HepG2 (cell line): ENCODE data around the gene MIA2. TPM values are rescaled to one million over a fixed set of nuclear protein-coding genes. Genes with fewer than 3 reads are reported as not detected.
"Not testable (repeated sequence)": the region's sequence is repeated elsewhere in the genome, so short reads cannot be mapped to it uniquely, and the experiment has no call there.

ENCODE experiments used
- ATAC-seq: fragments of 200-7000 bp; cut with Tn5 transposase; 3 replicates; pipeline ENCODE4 v1.9.1; 2020; ENCODE audit warnings: mild to moderate bottlenecking, moderate library complexity
- BruUV-seq: library from RNA; stranded (reverse); fragments of 400-500 nt; replicated peaks from 2 replicates; lab custom pipeline; 2021; lab: Mats Ljungman, UMichigan
- CTCF ChIA-PET: fragments of 300-600 bp; formaldehyde crosslinking; extraction: SDS; loops from one replicate; lab custom pipeline; 2021; ENCODE audit warnings: low total read pairs, inconsistent platforms, low intra/inter-chr PET ratio; lab: Yijun Ruan, JAX
- POLR2A ChIA-PET: fragments of 350-600 bp; sonication (Branson Sonifier 250); formaldehyde crosslinking; loops from one replicate; lab custom pipeline; 2020; ENCODE audit warnings: antibody characterized with exemption, inconsistent platforms; lab: Yijun Ruan, JAX
- DNase-seq: peaks from one replicate; pipeline ENCODE4 v3.0.0-alpha.2; 2015; ENCODE audit warnings: low spot score
- FAIRE-seq: peaks from 3 replicates; lab custom pipeline; 2011; peaks lifted over from hg19 to GRCh38; lab: Jason Lieb, UNC
- H2AFZ ChIP-seq: one replicate; pipeline ENCODE4 v1.6.1; 2011; ENCODE audit warnings: low read length, inconsistent platforms
- H3K27ac ChIP-seq: fragments of 300-600 bp; 3 replicates; pipeline ENCODE4 v1.8.0; 2011; ENCODE audit warnings: mixed run types, mild to moderate bottlenecking, mixed read lengths, low read length, inconsistent platforms; ENCODE audit not compliant: insufficient read depth; ENCODE audit errors: extremely low read length
- H3K27me3 ChIP-seq, 2 experiments: fragments of 200-600 bp in 1 of 2; 2 replicates in 1 of 2; 3 replicates in 1 of 2; pipeline versions ENCODE4 v1.6.0 to v1.8.0; 2011; ENCODE audit warnings: low read length in 2 of 2, mild to moderate bottlenecking in 2 of 2, moderate library complexity in 2 of 2, inconsistent platforms in 1 of 2; ENCODE audit not compliant: insufficient read depth in 2 of 2, control insufficient read depth in 1 of 2
- H3K36me3 ChIP-seq, 2 experiments: fragments of 200-600 bp in 1 of 2; replicated peaks in 1 of 2; 2 replicates in 1 of 2; 3 replicates in 1 of 2; pipeline versions ENCODE4 v1.5.1 to v1.8.0; 2011; ENCODE audit warnings: low read length in 2 of 2, inconsistent platforms in 1 of 2; ENCODE audit not compliant: insufficient read depth in 2 of 2, control insufficient read depth in 1 of 2
- H3K4me1 ChIP-seq: 2 replicates; pipeline ENCODE4 v1.5.1; 2012; ENCODE audit warnings: low read length, inconsistent platforms; ENCODE audit not compliant: insufficient read depth
- H3K4me2 ChIP-seq: 2 replicates; pipeline ENCODE4 v1.6.0; 2011; ENCODE audit warnings: low read depth, low read length, inconsistent platforms
- H3K4me3 ChIP-seq, 3 experiments: fragments of 200-600 bp in 1 of 3; sonication (generic), shearing (Covaris generic) in 1 of 3; replicated peaks in 1 of 3; 2 replicates each; pipeline ENCODE4 v1.5.1; 2011 to 2016; ENCODE audit warnings: low read length in 3 of 3, inconsistent platforms in 2 of 3, low read depth in 2 of 3, mild to moderate bottlenecking in 2 of 3, control low read depth in 1 of 3, mixed read lengths in 1 of 3; ENCODE audit not compliant: insufficient read depth in 1 of 3
- H3K79me2 ChIP-seq: one replicate; pipeline ENCODE4 v1.6.1; 2011; ENCODE audit warnings: low read length, inconsistent platforms; ENCODE audit not compliant: insufficient read depth
- H3K9ac ChIP-seq: 2 replicates; pipeline ENCODE4 v1.6.0; 2011; ENCODE audit warnings: mild to moderate bottlenecking, low read depth, low read length, inconsistent platforms; ENCODE audit not compliant: insufficient read depth
- H3K9me3 ChIP-seq: 2 replicates; pipeline ENCODE4 v1.5.1; 2012; ENCODE audit warnings: mild to moderate bottlenecking, low read length
- H4K20me1 ChIP-seq: 2 replicates; pipeline ENCODE4 v1.6.0; 2011; ENCODE audit warnings: inconsistent platforms, mild to moderate bottlenecking, low read length, moderate library complexity; ENCODE audit not compliant: insufficient read depth
- GZF1 ChIP-seq: sonication (generic); formaldehyde crosslinking; IDR thresholded peaks from 2 replicates; pipeline ENCODE4 v1.5.1; 2020; ENCODE audit warnings: mild to moderate bottlenecking, missing genetic modification reagents
- ZNF512B ChIP-seq: sonication (generic); formaldehyde crosslinking; IDR thresholded peaks from 2 replicates; pipeline ENCODE4 v1.5.1; 2020; ENCODE audit warnings: missing genetic modification reagents, mild to moderate bottlenecking, borderline replicate concordance
- WGBS: methylation state at CpG from one replicate; pipeline ENCODE4 v1.1.6; 2017; ENCODE audit warnings: low lambda C conversion rate; 5-methylcytosine and 5-hydroxymethylcytosine counted together
- in situ Hi-C: cut with HindIII; loops from 2 replicates; pipeline ENCODE4 v1.10.0; 2017; ENCODE audit warnings: low pct_unique_long_range_greater_than_20kb; ENCODE audit not compliant: extremely low pct_ligation_motif_present
- intact Hi-C: fragments of 100-400 bp; cut with micrococcal nuclease; formaldehyde crosslinking; loops from one replicate; pipeline ENCODE4 v1.10.0; 2022; ENCODE audit not compliant: unreplicated experiment
- polyA plus RNA-seq, 8 experiments: library from polyadenylated mRNA; depleted of rRNA in 3 of 8; stranded (reverse) in 7 of 8; unstranded in 1 of 8; fragments of >200 nt; fragmentation: Illumina TruSeq in 4 of 8; extraction: Trizol in 4 of 8; gene quantifications; 2 replicates each; pipeline versions ENCODE4 v1.2.1 to v1.2.3, GENCODE V29; 2011 to 2016; ENCODE audit warnings: low read depth in 4 of 8, missing spikeins in 1 of 8, mixed read lengths in 1 of 8; ENCODE audit not compliant: insufficient read depth in 1 of 8
- total RNA-seq, 5 experiments: library from RNA; depleted of rRNA; stranded (reverse); fragments of >200 nt; fragmentation: Illumina TruSeq; extraction: Trizol; gene quantifications; 2 replicates each; pipeline ENCODE4 v1.2.3, GENCODE V29; 2016; ENCODE audit warnings: low read depth in 1 of 5
- TF ChIP-seq, protein P1 (sequence below): sonication (generic); formaldehyde crosslinking; IDR thresholded peaks from 2 replicates; pipeline ENCODE4 v1.4.0; 2020; ENCODE audit warnings: missing genetic modification reagents

The MIA2 gene
- total and polyA plus RNA-seq, 2 of the 13 experiments (the other 11 are each of a cell fraction or from before 2014, with no cell fraction given), result 134 to 158 TPM

DNA sequence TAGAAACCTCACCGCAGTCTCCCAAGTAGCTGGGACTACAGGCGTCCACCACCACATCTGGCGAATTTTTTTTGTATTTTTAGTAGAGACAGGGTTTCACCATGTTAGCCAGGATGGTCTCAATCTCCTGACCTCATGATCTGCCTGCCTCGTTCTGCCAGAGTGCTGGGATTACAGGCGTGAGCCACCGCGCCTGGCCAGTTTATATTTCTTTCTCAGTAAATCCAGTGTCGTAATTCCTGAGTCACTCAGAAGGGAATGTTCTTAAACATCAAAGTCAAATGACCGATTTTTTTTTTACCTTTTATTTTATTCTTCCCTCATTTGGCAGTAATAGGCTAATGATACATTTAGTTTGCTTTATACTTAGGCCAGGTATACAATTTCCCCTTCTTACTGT is 118.0 kb downstream of the MIA2 start (continued):
- TF ChIP-seq, protein P1, sequence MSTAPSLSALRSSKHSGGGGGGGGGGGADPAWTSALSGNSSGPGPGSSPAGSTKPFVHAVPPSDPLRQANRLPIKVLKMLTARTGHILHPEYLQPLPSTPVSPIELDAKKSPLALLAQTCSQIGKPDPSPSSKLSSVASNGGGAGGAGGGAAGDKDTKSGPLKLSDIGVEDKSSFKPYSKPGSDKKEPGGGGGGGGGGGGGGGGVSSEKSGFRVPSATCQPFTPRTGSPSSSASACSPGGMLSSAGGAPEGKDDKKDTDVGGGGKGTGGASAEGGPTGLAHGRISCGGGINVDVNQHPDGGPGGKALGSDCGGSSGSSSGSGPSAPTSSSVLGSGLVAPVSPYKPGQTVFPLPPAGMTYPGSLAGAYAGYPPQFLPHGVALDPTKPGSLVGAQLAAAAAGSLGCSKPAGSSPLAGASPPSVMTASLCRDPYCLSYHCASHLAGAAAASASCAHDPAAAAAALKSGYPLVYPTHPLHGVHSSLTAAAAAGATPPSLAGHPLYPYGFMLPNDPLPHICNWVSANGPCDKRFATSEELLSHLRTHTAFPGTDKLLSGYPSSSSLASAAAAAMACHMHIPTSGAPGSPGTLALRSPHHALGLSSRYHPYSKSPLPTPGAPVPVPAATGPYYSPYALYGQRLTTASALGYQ, result 0 out of 2 replicates have a peak, but pooled peaks have one; percentile 18

DNA sequence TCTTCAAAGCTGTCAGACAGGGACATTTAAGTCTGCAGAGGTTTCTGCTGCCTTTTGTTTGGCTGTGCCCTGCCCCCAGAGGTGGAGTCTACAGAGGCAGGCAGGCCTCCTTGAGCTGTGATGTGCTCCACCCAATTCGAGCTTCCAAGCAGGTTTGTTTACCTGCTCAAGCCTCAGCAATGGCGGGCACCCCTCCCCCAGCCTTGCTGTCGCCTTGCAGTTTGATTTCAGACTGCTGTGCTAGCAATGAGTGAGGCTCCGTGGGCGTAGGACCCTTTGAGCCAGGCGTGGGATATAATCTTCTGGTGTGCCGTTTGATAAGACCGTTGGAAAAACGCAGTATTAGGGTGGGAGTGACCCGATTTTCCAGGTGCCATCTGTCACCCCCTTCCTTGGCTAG is 125.4 kb downstream of the MIA2 start:
- TF ChIP-seq ZNF512B (CRISPR knock-in tag), result 0 out of 2 replicates have a peak, but pooled peaks have one; percentile 31
- 0 out of 2 replicates have a peak, but pooled peaks have one; percentile 38 for TF ChIP-seq GZF1 (CRISPR knock-in tag)
- H3K4me2 ChIP-seq, FAIRE-seq, CTCF ChIA-PET, ATAC-seq, H3K27ac ChIP-seq, H3K9me3 ChIP-seq, H3K9ac ChIP-seq, in situ Hi-C loops, DNase-seq, H3K4me1 ChIP-seq, intact Hi-C loops, POLR2A ChIA-PET, H3K4me3 ChIP-seq, H2AFZ ChIP-seq, H3K27me3 ChIP-seq, H3K79me2 ChIP-seq, H4K20me1 ChIP-seq, BruUV-seq, H3K36me3 ChIP-seq: not testable (repeated sequence)
- 87% methylated on average over 10 of the region's 10 CpGs for WGBS
